ENCODE data around the gene CDR2L.
"Not testable (repeated sequence)": the region's sequence is repeated elsewhere in the genome, so short reads cannot be mapped to it uniquely, and the experiment has no call there.

The CDR2L gene

DNA sequence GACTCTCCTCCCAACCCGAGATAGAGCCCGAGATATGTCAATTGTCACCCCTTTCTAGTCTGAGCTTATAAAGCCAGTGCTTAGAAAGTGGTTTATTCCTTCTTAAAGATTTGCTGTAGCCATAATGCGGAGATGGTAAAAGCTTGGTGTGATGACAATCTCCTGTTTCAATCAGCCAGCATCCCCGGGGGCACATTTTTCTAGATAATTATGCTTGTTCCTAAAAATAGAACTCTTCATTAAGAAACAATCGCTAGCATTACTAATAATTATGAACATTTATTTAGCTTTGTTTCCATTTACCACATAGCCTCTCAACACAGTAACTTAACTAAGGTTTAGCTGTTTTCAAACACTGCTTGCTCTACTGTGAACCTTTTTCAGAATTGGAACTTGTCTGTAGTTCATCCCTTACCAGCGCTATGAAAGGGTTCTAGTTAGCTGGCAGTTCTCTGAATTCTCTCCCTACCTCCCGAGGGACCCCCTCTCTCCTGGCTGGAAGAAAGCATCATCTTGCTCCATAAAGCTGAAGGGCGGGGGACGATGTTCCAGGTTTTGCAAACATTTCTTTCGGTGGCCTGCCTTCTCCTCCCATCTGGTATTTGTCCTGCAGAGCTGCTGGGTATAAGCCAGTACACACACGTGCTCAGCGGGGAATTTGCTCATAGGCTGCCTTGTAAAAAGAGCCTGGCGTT is 24.1 kb downstream of the CDR2L start:
- no peak for DNase-seq (ENCODE audit: low spot score)

DNA sequence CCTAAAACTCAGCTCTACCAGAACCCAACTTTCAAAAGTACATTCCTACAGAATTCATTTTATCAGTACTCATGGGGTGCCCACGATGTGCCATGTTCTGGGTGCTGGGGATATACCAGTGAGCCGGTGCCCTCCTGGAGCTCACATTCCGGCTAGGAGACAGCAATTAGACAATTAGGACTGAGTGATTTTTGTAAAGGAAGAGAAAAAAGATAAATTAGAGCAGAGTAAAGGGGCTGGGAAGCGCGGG is 24.6 kb downstream of the CDR2L start:
- no peak for DNase-seq (ENCODE audit: low spot score)

DNA sequence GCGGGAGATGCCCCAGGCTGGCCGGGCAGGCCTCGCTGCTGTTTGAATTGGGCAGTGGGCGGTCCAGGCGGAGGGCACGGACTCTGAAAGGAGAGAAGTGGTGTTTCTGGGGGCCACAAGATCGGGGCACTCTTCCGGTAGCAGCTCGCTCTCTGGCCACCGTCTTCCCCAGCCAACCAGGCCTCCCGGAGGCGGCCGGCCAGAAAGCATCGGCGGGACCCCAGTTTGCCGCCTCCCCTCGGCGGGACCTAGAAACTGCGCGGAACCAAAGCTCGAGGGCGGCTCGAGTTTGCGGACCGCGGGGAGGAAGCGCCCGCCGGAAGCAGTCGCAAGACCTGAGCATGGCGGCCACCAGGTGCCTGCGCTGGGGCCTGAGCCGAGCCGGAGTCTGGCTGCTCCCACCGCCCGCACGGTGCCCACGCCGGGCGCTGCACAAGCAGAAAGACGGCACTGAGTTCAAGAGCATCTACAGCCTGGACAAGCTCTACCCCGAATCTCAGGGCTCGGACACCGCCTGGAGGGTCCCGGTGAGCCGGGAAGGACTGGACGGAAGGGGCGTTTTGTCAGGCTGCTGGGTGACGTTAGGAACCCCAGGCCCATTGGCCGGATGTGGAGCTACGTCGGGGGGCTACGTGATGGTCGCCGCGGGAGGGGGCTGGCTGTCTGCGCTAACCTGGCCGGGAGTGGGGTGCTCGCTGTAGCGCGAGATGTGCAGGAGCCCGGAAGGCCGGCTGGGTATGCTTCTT is 25.1 kb downstream of the CDR2L start, which contains the start of gene MRPL58:
Gene MRPL58 (plus strand): TSS at position 325 of the 746 bp plus-strand sequence. CDS start 17 bp downstream, at position 342.
- DNase-seq (ENCODE audit: low spot score) = peak; percentile 90

DNA sequence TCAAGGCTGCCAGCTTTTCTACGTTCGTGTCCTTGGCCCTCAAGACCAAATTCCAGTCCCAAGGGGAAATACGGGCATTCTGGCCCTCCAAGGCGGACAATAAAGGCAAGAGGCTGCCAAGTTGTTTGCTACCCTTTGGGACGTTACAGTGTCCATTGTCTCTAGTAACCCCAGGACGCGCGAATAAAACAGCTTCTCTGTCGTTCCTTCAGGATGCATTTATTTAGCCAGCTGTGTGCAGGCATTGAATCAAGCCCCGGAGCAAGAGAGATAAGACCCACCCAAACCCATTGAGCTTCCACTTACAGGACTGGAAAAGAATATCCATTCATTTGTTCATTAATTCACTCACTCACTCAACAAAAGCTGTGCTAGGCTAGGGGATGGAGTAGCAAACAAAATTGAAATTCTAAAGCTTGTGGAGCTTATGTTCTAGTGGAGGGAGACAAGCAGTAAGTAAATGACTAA is 25.7 kb downstream of the CDR2L start:
- DNase-seq (ENCODE audit: low spot score) = no peak

DNA sequence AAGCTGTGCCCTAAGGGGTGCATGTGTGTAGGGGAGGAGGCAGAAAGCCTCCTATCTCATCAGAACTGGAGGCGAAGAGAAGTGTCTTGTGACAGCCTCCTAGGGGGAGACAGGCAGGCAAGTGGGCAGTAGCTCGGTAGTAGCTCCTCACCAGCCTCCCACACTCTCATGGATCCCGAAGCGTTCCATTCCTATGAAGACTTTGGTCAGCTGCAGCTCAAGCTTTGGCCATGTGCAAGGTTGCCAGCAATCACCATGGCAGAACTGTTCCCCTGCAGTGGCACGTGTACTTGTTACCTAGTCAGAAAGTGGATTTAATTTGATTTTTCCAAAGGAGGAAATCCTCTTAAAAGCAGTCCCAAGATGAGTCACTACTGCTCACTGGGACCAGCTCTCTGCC is 31.7 kb downstream of the CDR2L start:
- no peak for DNase-seq (ENCODE audit: low spot score)

DNA sequence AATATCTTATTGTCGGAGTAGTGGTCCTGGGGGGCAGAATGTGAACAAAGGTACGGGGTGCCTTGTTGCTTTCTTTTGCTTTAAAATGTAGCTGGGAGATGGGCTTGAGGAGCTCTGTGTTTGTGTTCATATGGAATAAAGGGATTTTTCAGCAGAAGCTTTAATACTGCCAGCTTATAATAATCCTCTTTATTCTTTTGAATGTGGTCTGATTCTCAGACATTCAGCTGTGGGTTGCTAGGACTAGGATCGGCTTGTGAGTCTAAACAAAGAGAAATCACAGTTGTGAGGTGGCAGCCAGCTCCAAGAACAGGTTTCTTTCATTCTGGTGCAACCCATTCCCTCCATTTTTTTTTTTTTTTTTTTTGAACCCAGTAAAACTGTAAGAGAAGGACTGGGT is 32.3 kb downstream of the CDR2L start:
- DNase-seq (ENCODE audit: low spot score) = no peak

DNA sequence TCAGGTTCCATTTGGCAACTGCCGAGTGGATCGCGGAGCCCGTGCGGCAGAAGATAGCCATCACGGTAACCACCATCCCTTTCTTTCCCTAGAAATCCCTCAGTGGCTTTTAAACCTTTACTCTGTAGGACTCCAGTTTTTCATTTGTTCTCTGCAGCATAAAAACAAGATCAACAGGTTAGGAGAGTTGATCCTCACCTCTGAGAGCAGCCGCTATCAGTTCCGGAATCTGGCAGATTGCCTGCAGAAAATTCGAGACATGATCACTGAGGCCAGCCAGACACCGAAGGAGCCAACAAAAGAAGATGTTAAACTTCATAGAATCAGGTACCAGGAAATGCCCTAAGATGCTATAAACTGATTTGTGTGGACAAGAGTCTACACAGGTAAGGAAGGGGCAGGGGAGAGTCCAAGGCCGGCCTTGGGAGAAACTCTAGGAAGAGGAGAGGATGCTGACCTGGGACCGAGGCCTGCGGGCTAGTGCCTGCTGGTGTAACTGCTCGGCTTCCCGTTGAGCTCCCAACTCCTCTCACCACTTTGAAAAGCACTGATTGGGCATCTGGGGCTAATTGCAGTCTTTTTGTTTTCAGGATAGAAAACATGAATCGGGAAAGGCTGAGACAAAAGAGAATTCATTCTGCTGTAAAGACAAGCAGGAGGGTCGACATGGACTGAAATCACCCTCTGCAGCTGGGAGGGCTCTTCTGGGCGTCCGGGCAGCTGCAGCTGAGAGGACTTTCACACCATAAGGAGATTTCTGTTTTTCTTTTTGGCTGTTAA is 33.1 kb downstream of the CDR2L start:
- no peak for DNase-seq (ENCODE audit: low spot score)

DNA sequence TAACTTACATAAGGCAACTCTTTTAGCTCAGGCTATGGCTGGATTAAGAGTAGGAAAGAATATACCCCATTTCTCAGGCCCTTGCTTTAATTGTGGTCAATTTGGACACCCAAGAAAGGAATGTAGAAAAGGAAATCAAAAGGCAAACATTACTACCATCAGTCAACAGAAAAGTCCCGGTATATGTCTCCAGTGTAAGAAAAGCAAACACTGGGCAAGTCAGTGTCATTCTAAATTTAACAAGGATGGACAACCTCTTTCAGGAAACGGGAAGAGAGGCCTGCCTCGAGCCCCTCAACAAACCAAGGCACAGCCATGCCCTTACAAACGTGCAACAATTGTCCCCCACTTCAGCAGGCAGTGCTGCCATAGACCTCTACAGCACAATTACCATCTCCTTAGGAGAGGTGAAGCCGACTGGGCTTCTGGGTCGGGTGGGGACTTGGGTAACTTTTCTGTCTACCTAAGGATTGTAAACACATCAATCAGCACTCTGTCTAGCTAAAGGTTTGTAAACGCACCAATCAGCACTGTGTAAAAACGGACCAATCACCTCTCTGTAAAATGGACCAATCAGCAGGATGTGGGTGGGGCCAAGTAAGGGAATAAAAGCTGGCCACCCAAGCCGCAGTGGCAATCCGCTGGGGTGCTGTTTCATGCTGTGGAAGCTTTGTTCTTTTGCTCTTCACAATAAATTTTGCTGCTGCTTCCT is 37.4 kb downstream of the CDR2L start:
- DNase-seq (ENCODE audit: low spot score) = no peak

DNA sequence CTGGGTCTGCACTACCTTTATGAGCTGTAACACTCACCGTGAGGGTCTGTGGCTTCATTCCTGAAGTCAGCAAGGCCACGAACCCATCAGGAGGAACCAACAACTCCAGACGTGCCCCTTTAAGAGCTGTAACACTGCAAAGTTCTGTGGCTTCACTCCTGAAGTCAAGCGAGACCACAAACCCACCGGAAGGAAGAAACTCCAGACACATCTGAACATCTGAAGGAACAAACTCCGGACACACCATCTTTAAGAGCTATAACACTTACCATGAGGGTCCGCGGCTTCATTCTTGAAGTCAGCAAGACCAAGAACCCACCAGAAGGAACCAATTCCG is 37.9 kb downstream of the CDR2L start:
- DNase-seq (ENCODE audit: low spot score) = not testable (repeated sequence)

DNA sequence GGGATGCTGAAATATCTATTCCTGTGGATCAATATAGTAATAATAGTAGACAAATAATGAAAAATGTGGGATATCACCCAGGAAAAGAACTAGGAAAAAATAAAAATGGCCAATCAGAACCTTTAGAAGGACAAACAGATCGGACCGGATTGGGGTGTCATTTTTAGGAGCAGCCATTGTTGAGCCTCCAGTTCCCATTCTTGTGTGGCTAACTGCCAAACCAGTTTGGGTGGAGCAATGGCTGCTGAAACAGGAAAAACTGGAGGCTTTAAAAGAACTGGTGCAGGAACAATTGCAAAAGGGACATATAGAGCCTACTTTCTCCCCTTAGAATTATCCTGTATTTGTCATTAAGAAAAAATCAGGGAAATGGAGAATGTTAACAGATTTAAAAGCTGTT is 39.2 kb downstream of the CDR2L start:
- not testable (repeated sequence) for DNase-seq (ENCODE audit: low spot score)

DNA sequence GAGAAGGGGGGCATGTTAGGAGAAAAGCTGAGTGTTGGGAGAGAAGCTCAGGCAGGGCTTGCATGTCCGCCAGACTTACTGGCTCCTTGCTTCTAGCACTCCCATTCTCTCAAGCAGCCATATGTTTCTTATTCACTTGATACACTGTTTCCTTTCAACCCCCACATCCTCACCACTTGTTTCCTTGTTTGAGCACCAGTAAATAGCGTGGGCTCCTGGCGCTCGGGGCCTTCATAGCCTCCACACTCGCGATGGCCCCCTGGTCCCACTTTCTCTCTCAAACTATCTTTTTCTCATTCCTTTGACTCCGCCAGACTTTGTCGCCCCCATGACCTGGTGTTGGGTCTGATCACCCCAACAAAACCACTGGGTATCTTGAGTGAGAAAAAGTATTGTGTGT is 42.7 kb downstream of the CDR2L start:
- DNase-seq (ENCODE audit: low spot score) = no peak

DNA sequence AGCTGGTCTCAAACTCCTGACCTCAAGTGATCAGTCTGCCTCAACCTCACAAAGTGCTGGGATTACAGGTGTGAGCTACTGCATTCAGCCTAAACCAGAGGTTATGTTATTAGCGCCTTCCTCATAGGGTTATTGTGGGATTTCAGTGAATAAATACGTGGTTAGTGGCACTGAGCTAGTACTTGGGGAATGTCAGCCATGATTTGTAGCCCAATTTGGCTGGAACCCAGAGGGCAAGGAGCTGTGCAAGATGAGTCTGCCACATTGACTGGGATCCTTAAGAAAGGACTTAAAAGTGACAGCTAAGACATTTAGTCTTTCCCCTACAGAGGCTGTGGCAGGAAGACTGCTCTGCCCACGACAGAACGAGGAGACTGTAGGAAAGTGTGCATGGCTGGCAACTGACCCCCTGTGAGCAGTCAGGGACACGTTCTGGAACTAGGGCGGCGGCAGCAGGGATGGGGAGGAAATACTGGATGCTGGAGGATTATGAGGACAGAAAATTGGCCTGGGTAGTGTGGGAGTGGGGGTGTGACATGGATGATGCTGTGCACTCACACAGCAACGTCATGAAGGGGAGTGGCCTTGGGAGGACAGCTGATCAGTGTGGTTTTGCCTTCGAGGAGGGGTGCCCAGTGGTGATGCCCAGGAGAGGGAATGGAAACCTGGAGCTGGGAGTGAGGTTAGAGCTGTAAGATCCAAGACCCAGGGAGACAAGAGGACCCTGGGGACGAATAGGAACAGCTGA is 44.7 kb downstream of the CDR2L start:
- peak; percentile 77 for DNase-seq (ENCODE audit: low spot score)

DNA sequence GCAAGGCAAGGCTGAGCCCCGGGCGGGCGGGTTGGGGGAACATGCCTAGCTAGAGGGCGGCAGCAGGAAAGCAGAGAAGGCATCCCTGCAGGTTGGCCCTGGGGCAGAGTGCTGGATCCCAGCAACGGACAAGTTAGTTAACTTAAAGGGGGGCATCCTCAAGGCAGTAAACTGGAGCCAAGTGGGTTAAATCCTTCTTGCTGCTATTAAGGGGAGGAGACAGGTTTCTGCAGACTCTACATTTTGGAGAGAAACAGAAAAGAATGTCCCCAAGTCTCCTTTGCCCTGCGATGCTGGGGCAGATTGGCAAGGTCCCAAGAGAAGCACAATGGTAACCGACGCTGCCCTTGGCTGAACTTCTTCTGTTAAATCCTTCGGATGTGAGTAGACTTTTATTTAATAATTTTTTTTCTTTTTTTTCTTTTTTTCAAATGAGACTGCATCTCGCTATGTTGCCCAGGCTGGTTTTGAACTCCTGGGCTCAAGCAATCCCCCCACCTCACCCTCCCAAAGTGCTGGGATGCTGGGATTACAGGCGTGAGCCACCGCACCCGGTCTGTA is 45.4 kb downstream of the CDR2L start:
- DNase-seq (ENCODE audit: low spot score) = no peak

DNA sequence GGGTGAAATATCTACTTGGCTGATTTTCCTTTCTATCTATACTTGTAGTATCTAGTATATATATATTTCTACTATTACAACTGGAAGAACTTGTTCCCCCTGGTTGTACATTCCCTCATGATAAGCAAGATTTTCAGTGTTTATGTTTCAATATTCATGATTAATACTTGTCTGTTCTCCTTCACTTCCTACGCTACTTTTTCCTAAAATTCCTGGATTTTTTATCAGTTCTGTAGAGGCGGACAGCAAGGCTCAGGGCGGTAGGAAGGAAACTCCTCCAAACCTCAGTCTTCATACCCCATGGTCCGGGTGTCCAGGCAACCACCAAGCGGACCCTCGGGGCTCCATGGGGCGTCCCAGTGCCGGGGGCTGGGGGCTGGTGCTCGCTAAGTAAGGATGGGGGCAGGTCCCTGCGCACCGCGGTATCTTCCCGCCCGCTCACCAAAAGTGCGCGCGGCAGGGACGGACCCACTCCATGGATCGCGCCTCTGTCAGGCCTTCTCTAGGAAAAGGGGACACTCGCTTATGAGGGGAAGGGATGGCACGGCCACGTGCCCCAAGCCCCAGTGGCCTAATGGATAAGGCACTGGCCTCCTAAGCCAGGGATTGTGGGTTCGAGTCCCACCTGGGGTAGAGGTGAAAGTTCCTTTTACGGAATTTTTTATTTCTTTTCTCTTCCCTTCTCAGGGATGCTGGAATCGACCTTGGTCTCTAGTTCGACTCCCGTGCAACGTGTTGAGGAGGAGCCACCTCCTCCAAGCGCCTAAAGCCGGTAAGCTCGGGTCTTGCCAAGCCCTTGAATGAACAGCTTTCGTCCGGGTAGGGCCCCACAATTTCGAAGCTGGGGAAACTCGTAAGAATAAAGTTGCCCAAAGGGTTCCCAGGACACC is 46.2 kb downstream of the CDR2L start:
- DNase-seq (ENCODE audit: low spot score) = peak; percentile 87

DNA sequence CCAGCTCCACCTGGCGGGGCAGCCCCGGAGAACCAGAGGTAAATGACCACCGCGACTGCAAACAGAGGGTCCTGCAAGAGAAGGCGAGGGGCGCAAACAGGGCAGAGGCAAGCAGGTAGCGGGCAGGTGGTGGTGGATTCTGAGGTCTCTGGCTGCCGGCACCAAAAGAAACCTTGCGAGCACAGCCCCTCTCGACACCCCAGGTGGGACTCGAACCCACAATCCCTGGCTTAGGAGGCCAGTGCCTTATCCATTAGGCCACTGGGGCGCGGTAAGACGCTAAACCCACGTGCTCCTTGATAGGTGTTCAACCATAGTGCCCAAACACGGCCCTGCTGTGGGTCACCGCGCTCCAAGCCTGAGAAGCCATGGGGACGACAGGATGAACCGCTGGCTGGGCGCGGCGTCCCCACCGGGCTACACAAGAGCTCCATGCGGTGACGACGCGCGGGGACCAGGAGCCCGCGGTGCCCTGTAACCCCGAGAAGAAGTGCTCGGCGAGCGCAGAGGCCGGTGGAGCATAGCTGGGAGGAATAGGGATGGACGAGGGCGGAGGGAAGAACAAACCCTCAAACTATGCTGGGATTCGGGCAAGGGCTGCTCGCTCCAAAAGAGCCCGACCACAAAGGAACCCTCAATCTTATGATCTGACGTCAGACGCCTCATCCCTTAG is 46.9 kb downstream of the CDR2L start:
- DNase-seq (ENCODE audit: low spot score) = peak; percentile 93

DNA sequence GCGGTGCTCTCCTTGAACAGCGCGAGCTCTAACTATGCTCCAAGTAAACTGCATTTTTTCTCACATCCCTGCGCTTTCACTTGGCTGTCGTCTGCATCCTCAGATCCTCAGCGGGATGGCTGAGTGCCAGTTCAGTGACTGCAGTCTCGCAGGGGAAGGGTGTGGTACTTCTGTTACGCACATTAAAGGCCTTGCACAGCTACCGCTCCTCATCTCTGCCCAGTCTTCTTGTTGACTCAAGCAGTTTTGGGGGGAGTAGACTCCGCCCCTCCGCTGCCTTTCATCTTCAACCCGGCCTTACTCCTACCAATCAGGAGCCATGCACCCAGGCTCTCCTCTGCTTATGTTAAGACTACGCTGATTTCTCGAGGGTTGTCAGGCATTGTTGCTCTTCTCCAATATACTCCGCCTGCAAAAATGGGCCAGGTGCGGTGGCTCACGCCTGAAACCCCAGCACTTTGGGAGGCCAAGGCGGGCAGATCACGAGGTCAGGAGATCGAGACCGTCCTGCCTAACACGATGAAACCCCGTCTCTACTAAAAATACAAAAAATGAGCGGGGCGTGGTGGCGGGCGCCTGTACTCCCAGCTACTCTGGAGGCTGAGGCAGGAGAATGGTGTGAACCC is 49.3 kb downstream of the CDR2L start:
- DNase-seq (ENCODE audit: low spot score) = peak; percentile 98

DNA sequence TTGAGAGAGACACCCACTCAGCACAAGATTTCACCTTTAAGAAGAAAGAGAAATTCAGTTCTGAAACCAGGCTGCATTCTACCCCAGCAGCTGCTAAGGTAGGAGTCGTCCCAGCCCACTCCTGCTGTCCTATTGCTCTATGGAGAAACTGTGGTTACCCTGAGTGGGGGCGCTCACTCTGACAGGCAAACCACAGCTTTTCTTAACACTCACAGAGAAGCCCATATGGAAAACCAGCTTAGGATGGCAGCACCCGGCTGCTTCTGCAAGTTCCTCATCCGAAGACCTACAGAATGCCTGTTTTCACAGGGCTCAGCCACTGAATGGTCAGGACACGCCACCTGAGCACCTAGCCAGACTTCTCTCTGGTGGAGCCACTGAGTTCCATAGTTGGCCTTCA is 51.8 kb downstream of the CDR2L start:
- DNase-seq (ENCODE audit: low spot score) = no peak

DNA sequence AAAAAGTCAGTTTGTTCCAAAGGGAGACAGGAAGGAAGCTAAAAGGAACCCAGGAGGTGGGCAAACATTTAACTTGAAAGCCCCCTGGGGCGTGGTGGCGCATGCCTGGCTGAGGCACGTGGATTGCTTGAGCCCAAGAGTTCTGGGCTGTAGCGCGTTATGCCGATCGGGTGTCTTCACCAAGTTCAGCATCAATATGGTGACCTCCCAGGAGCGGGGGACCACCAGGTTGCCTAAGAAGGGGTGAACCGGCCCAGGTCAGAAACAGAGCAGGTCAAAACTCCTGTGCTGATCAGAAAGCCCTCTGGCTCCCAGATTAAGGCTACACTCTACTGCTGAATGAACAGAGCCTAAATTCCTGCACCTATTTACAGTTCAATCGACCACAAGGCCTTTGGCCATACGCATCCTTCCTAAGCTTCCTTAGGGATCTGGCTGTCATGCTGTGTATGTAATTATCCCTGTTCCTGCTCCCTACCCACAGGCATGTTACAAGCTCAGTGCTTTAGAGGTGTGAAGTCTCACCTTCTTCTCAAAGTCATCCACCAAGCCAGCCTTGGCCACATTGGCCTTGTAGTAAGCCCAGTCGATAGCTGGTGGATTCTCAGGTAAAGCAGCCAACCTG is 54.3 kb downstream of the CDR2L start:
- DNase-seq (ENCODE audit: low spot score) = no peak

DNA sequence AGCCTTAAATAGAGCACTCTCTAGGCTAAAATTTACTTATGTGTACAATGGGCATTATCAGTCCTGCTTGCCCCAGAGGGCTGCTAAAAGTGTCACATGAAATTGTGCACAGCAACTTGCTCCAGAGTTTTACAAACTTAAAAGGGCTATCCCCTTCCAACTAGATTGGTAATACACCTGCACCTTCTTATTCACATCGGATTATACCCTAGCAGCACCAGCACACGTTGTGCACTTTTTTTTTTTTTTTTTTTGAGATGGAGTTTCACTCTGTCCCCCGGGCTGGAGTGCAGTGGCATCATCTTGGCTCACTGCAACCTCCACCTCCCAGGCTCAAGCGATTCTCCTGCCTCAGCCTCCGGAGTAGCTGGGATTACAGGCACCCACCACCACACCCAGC is 56.4 kb downstream of the CDR2L start:
- not testable (repeated sequence) for DNase-seq (ENCODE audit: low spot score)

All from SW480 (cell line).